GM19395 (cell line): ENCODE measurements around the gene HPCAL4.

Experiments used
- ATAC-seq: cut with Tn5 transposase; IDR thresholded peaks from one replicate; pipeline ENCODE4 v1.9.1; 2021; ENCODE audit warnings: mild to moderate bottlenecking, moderate library complexity; ENCODE audit not compliant: unreplicated experiment

The HPCAL4 gene

GRCh38 chr1:39704757-39705156, 13.5 kb upstream of the HPCAL4 start:
- no peak for ATAC-seq

- no peak for ATAC-seq
Observed at GRCh38 chr1:39701049-39701439, 9.8 kb upstream of the HPCAL4 start.

- no peak for ATAC-seq
Observed at GRCh38 chr1:39700348-39700747, 9.1 kb upstream of the HPCAL4 start.

- ATAC-seq = no peak
Observed at GRCh38 chr1:39699419-39699818, 8.2 kb upstream of the HPCAL4 start.

- no peak for ATAC-seq
Observed at GRCh38 chr1:39698568-39698967, 7.3 kb upstream of the HPCAL4 start.

- ATAC-seq = no peak
Observed at GRCh38 chr1:39696448-39696847, 5.2 kb upstream of the HPCAL4 start.

GRCh38 chr1:39695016-39695415, 3.8 kb upstream of the HPCAL4 start:
- no peak for ATAC-seq

- no peak for ATAC-seq
Observed at GRCh38 chr1:39694026-39694425, 2.8 kb upstream of the HPCAL4 start.

- no peak for ATAC-seq
Observed at GRCh38 chr1:39692152-39693074, 1.2 kb upstream of the HPCAL4 start.

- ATAC-seq = peak; percentile 29
Observed at GRCh38 chr1:39690794-39691382, 345 bp downstream of the HPCAL4 start.

- no peak for ATAC-seq
Observed at GRCh38 chr1:39690225-39690624, 1.0 kb downstream of the HPCAL4 start.

- no peak for ATAC-seq
Observed at GRCh38 chr1:39689635-39690034, 1.6 kb downstream of the HPCAL4 start.

- no peak for ATAC-seq
Observed at GRCh38 chr1:39689214-39689613, 2.0 kb downstream of the HPCAL4 start.

- no peak for ATAC-seq
Observed at GRCh38 chr1:39688706-39689105, 2.5 kb downstream of the HPCAL4 start.

- no peak for ATAC-seq
Observed at GRCh38 chr1:39687243-39687642, 4.0 kb downstream of the HPCAL4 start.

GRCh38 chr1:39685071-39685470, 6.2 kb downstream of the HPCAL4 start:
- no peak for ATAC-seq

- no peak for ATAC-seq
Observed at GRCh38 chr1:39684313-39684664, 6.9 kb downstream of the HPCAL4 start.

GRCh38 chr1:39683591-39684312, 7.5 kb downstream of the HPCAL4 start:
- no peak for ATAC-seq

- ATAC-seq = no peak
Observed at GRCh38 chr1:39681999-39682398, 9.2 kb downstream of the HPCAL4 start.

- no peak for ATAC-seq
Observed at GRCh38 chr1:39681294-39681693, 9.9 kb downstream of the HPCAL4 start.

GRCh38 chr1:39680751-39681150, 10.5 kb downstream of the HPCAL4 start:
- no peak for ATAC-seq

GRCh38 chr1:39679821-39680220, 11.4 kb downstream of the HPCAL4 start:
- no peak for ATAC-seq
